NCI-H69 (cell line): Measurements from ENCODE around the gene BTBD2.

Experiments
- DNase-seq: peaks from one replicate; lab custom pipeline; 2025; lab: John Stamatoyannopoulos, UW

Gene BTBD2

DNA sequence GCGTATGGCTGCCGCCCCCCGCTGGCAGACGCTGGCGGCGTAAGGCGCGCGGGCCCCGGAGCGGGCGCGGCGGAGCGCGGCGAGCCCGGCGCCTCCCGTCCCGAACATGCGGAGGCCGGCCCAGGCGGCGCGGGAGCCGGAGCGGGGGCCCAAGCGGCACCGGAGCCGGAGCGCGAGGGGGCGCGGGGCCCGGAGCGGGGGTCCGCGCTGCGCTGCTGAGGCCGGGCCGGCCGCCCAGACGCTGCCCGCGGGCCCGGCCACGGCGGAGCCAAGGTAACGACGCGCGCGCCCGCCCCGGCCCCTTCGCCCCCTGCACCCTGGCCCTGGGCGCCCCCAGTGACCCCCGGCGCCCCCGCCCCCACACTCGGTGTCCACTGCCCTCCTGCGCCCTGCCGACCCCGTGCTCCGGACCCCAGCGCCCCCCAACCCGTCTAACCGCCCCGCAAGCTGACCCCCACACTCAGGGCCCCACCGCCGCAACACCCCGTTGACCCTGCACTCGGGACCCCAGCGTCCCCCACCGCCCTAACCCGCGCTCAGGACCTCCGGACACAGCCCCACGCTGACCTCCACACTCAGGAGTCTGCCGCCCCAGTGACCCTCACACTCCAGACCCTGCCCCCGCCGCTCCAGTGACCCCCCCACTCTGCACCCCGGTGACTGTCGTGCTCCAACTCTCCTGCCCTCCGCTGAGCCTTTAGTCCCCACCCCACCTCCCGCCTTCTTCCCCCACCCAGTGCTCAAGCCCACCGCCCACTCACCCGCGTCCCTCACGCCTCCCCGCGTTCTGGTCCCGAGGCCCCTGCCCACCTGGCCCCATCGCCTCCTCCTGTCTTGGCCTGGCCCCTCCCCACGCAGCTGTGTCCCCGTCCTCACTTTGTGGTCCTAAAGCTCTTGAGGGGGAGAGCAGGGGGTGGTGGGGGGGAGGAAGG, 74.1 kb downstream of the BTBD2 start, which contains the start of gene CSNK1G2:
CSNK1G2 (plus strand) TSS at position 27 of the 932 bp plus-strand sequence. CDS start 28,601 bp downstream, outside the sequence.
- DNase-seq = no peak

DNA sequence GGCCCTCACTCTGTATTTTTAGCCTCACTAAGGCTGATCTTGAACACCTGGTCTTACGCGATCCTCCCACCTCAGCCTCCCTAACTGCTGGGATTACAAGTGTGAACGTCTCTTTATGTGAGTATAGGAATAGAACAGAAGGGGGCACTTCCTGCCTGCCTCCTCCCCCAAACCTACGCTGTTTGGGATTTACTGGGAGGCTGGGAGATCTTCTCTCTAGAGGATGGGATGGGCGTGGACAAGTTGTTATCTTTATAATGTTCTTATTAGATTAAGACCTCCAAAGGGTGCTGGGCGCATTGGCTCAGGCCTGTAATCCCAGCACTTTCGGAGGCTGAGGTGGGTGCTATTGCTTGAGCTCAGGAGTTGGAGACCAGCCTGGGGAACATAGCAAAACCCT, 77.4 kb downstream of the BTBD2 start:
- DNase-seq = no peak

DNA sequence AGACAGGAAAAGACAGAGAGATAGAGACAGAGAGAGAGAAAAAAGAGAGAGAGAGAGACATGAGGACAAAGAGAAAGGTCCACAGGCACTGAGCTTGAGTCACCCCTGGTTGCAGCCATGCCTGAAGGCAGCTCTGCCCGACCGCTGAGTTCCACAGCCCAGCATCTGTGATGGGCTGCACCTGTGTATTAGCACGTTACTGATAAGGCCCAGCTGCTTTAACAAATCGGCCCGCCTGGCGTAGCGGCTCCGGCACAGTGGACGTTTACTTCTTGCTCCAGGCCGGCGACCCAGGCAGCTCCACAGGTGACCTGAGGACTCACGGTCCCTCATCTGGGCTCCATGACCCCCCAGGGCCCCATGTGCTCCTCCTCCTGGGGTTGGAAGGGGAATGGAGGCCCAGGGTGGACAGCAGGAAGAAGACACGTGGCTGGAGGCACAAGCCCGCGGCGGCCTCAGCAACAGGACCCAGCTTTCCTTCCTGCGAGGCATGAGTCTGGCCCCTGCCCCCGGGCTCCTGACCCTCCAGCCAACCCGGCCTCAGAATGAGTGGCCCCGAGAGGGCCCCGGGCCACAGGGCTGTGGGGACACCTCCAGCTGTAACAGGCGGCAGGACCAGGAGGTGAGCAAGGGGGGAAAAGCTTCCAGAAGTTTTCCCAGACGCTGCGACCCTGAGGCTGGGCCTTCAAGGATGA, 78.5 kb downstream of the BTBD2 start:
- no peak for DNase-seq

DNA sequence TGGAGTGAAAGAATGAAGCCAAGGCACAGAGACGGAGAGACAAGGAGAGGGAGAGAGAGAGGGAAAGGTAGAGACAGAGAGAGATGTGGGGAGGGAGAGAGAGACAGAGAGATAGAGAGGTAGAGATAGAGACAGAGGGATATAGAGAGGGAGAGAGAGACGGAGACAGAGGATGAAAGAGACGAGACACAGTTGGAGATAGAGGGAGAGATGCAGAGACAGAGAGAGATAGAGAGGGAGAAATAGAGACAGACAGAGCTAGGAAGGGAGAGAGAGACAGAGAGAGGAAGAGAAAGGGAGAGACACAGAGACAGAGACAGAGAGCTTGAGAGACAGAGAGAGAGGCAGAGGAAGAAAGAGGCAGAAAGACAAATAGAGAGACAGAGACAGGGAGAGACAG, 79.1 kb downstream of the BTBD2 start:
- DNase-seq = no peak

GRCh38 chr19:1935484-1936208, 79.9 kb downstream of the BTBD2 start:
- DNase-seq = no peak
